GM10847 (cell line): Measurements from ENCODE around the gene PRKAA2.

Experiments used
- POLR2A ChIP-seq: IDR thresholded peaks from 2 replicates; pipeline ENCODE4 v1.6.1; 2011; ENCODE audit not compliant: insufficient read length; ENCODE audit errors: extremely low read depth

PRKAA2 gene

DNA sequence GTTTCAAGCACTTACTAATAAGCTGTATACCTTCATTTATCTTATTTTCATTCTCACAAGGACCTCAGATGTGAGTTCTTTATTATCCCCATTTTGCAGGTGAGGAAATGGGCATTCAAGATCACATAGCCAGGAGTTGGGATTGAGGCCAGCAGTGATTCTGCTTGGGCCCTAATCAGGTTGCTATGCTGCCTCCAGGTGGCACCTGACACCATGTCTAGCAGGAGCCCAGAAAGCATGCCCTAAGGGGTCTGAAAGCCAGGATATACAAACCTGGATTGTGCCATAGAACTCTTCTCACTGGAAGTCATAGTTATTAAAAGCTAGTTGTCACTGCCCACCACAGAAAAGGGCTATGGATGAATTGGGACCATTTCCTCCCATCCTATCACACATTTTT is 113.0 kb downstream of the PRKAA2 start:
- TF ChIP-seq POLR2A: no peak

DNA sequence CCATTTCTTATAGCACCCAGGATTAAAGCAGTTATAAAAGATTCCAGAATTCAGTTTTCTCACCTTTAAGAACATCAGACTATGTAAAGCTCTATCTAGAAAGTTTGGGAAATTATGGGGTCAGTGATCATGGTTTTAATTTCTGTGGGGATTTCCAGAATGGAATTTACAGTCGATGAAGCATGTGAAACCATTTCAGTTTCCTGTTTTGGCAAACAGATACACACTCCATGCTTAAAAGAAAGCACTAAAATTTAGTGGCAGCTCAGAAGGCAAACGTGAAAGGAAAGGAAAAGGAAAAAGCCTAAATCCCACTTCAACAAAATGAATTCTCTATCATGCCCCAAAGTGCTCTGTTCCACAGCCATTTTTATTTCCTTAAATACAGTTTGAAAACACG is 113.7 kb downstream of the PRKAA2 start:
- no peak for TF ChIP-seq POLR2A
